ENCODE measurements around the gene CEMIP.

CEMIP gene

GRCh38 chr15:80778964-80779657 is at the start of gene CEMIP:
Gene CEMIP, plus strand, starts transcription at chr15:80779370. Its CDS starts 94,510 bp downstream, at chr15:80873880.
- CTCF ChIA-PET: interaction anchor here (0.8 to 1.9 kb wide), 6 partner anchors 14 to 329 kb away, joined by 3 to 21 read pairs (median 6); no protein-coding TSS in a partner anchor
- peak; percentile 69 for DNase-seq (ENCODE audit: extremely low spot score)
- POLR2A ChIA-PET: interaction anchor here (0.6 kb wide), 1 partner anchor 33 kb away, joined by 3 read pairs; no protein-coding TSS in a partner anchor
- TF ChIP-seq CTCF (IDR thresholded peaks at IDR 0.05; ENCODE audit: control extremely low read depth, extremely low read depth, low read depth, missing control alignments): peak; percentile 47

- ChIA-PET POLR2A (no interaction called here), CTCF (no interaction called here)
- no peak for DNase-seq (ENCODE audit: extremely low spot score)
- no peak for TF ChIP-seq CTCF (IDR thresholded peaks at IDR 0.05; ENCODE audit: control extremely low read depth, extremely low read depth, low read depth, missing control alignments)
Observed at GRCh38 chr15:80730387-80730786, 48.8 kb upstream of the CEMIP start.

GRCh38 chr15:80730926-80731325 is 48.2 kb upstream of the CEMIP start:
- no peak for DNase-seq (ENCODE audit: extremely low spot score)
- no peak for TF ChIP-seq CTCF (IDR thresholded peaks at IDR 0.05; ENCODE audit: control extremely low read depth, extremely low read depth, low read depth, missing control alignments)
- ChIA-PET CTCF (no interaction called here), POLR2A (no interaction called here)

- no peak for TF ChIP-seq CTCF (IDR thresholded peaks at IDR 0.05; ENCODE audit: control extremely low read depth, extremely low read depth, low read depth, missing control alignments)
- ChIA-PET POLR2A (no interaction called here), CTCF (interaction anchor here (1.7 kb wide), 1 partner anchor 44 kb away, joined by 6 read pairs; no protein-coding TSS in a partner anchor)
- DNase-seq (ENCODE audit: extremely low spot score): no peak
Observed at GRCh38 chr15:80732167-80732566, 47.0 kb upstream of the CEMIP start.

- DNase-seq (ENCODE audit: extremely low spot score): no peak
- no peak for TF ChIP-seq CTCF (IDR thresholded peaks at IDR 0.05; ENCODE audit: control extremely low read depth, extremely low read depth, low read depth, missing control alignments)
- ChIA-PET CTCF (interaction anchor here (1.7 kb wide), 1 partner anchor 44 kb away, joined by 6 read pairs; no protein-coding TSS in a partner anchor), POLR2A (no interaction called here)
Observed at GRCh38 chr15:80732818-80733217, 46.4 kb upstream of the CEMIP start.

GRCh38 chr15:80733460-80733859 is 45.7 kb upstream of the CEMIP start:
- DNase-seq (ENCODE audit: extremely low spot score): no peak
- TF ChIP-seq CTCF (IDR thresholded peaks at IDR 0.05; ENCODE audit: control extremely low read depth, extremely low read depth, low read depth, missing control alignments): no peak
- ChIA-PET CTCF (interaction anchor here (1.7 kb wide), 1 partner anchor 43 kb away, joined by 6 read pairs; no protein-coding TSS in a partner anchor), POLR2A (no interaction called here)

Data from GM10248 (cell line).